Astrocyte of the cerebellum (primary cell): ENCODE results near the gene MAPKBP1.

Experiments
- DNase-seq: peaks from one replicate; pipeline ENCODE4 v3.0.0-alpha.2; 2011; ENCODE audit warnings: low read depth
- H3K4me3 ChIP-seq: 2 replicates; pipeline ENCODE4 v1.5.1; 2011; ENCODE audit warnings: mild to moderate bottlenecking, low read depth, low read length, moderate library complexity
- CTCF ChIP-seq: IDR thresholded peaks from 2 replicates; pipeline ENCODE4 v1.5.1; 2012; ENCODE audit warnings: low read length, low read depth, moderate library complexity, mild to moderate bottlenecking; ENCODE audit errors: missing control alignments
- in situ Hi-C: cut with HindIII; loops from 2 replicates; pipeline ENCODE4 v1.10.0; 2017; ENCODE audit warnings: low sequenced_read_pairs

Gene MAPKBP1

GRCh38 chr15:41849861-41850260 is 75.6 kb downstream of the MAPKBP1 start:
- no peak for DNase-seq
- no peak overlapping the region for H3K4me3 ChIP-seq
- TF ChIP-seq CTCF, result no peak
- in situ Hi-C loops, result no loop called here

- DNase-seq, result no peak
- H3K4me3 ChIP-seq, result no peak overlapping the region
- in situ Hi-C loops, result no loop called here
- TF ChIP-seq CTCF, result no peak
Measured at GRCh38 chr15:41850482-41851166, 76.3 kb downstream of the MAPKBP1 start.

GRCh38 chr15:41851167-41851523 is 76.9 kb downstream of the MAPKBP1 start:
- TF ChIP-seq CTCF, result no peak
- no peak overlapping the region for H3K4me3 ChIP-seq
- in situ Hi-C loops, result no loop called here
- no peak for DNase-seq

- in situ Hi-C loops, result no loop called here
- no peak for DNase-seq
- TF ChIP-seq CTCF, result no peak
- no peak overlapping the region for H3K4me3 ChIP-seq
Measured at GRCh38 chr15:41851755-41852370, 77.6 kb downstream of the MAPKBP1 start.

GRCh38 chr15:41852736-41853590 is 78.7 kb downstream of the MAPKBP1 start:
- in situ Hi-C loops, result no loop called here
- TF ChIP-seq CTCF, result no peak
- H3K4me3 ChIP-seq, result no peak overlapping the region
- DNase-seq, result no peak

- no peak for TF ChIP-seq CTCF
- no peak for DNase-seq
- no peak overlapping the region for H3K4me3 ChIP-seq
- in situ Hi-C loops, result no loop called here
Measured at GRCh38 chr15:41853831-41854230, 79.5 kb downstream of the MAPKBP1 start.
